Amygdala (tissue), 56 donors: ENCODE results near the gene SAG.

Experiments
- DNase-seq, 56 donors: peaks; one replicate each; lab custom pipeline; 2025; lab: John Stamatoyannopoulos, UW

Gene SAG

GRCh38 chr2:233287871-233288270 lies 19.7 kb upstream of the SAG start:
- DNase-seq = peak in 5 of 56 donors; percentile 4 to 29 (median 15)

GRCh38 chr2:233288663-233289062 lies 19.0 kb upstream of the SAG start:
- peak in 17 of 56 donors; percentile 2 to 42 (median 16) for DNase-seq

GRCh38 chr2:233289648-233290047 lies 18.0 kb upstream of the SAG start:
- peak in 23 of 56 donors; percentile 2 to 58 (median 30) for DNase-seq

GRCh38 chr2:233290051-233290845 lies 17.4 kb upstream of the SAG start:
- no peak for DNase-seq

- DNase-seq = no peak
Observed at GRCh38 chr2:233295891-233296290, 11.7 kb upstream of the SAG start.

GRCh38 chr2:233297076-233297475 lies 10.5 kb upstream of the SAG start:
- DNase-seq = no peak

GRCh38 chr2:233300401-233300800 lies 7.2 kb upstream of the SAG start:
- no peak for DNase-seq

- DNase-seq = no peak
Observed at GRCh38 chr2:233301248-233301647, 6.4 kb upstream of the SAG start.

- DNase-seq = no peak
Observed at GRCh38 chr2:233301811-233302210, 5.8 kb upstream of the SAG start.

GRCh38 chr2:233303252-233303651 lies 4.4 kb upstream of the SAG start:
- DNase-seq = no peak

- DNase-seq = no peak
Observed at GRCh38 chr2:233311241-233311926, 3.8 kb downstream of the SAG start.

- DNase-seq = no peak
Observed at GRCh38 chr2:233312874-233313273, 5.3 kb downstream of the SAG start.

- DNase-seq = no peak
Observed at GRCh38 chr2:233314180-233314925, 6.7 kb downstream of the SAG start.

- DNase-seq = no peak
Observed at GRCh38 chr2:233317196-233317943, 9.8 kb downstream of the SAG start.

GRCh38 chr2:233319256-233319655 lies 11.6 kb downstream of the SAG start:
- peak in 4 of 56 donors; percentile 5 to 43 (median 17) for DNase-seq

- DNase-seq = no peak
Observed at GRCh38 chr2:233320470-233320869, 12.9 kb downstream of the SAG start.

- DNase-seq = no peak
Observed at GRCh38 chr2:233321166-233321565, 13.6 kb downstream of the SAG start.

- no peak for DNase-seq
Observed at GRCh38 chr2:233323851-233324250, 16.2 kb downstream of the SAG start.

- no peak for DNase-seq
Observed at GRCh38 chr2:233325256-233325655, 17.6 kb downstream of the SAG start.

- DNase-seq = no peak
Observed at GRCh38 chr2:233325814-233326213, 18.2 kb downstream of the SAG start.

GRCh38 chr2:233326500-233326899 lies 18.9 kb downstream of the SAG start:
- DNase-seq = no peak
